Measurements from ENCODE around the gene NDUFA12.

The NDUFA12 gene

GRCh38 chr12:94951071-94951934 lies 52.2 kb downstream of the NDUFA12 start:
- TF ChIP-seq YY1 (IDR thresholded peaks at IDR 0.05; ENCODE audit: low read depth): no peak
- TF ChIP-seq EP300 (IDR thresholded peaks at IDR 0.05; ENCODE audit: borderline replicate concordance): no peak
- no peak for TF ChIP-seq TCF12 (IDR thresholded peaks at IDR 0.05; ENCODE audit: low read depth)
- TF ChIP-seq NFIC (IDR thresholded peaks at IDR 0.05): no peak

GRCh38 chr12:94948232-94948810 lies 55.2 kb downstream of the NDUFA12 start:
- TF ChIP-seq FOXM1 (IDR thresholded peaks at IDR 0.05; ENCODE audit: borderline replicate concordance, low read depth): no peak
- TF ChIP-seq MAX (IDR thresholded peaks at IDR 0.05): no peak
- TF ChIP-seq EGR1 (IDR thresholded peaks at IDR 0.05): no peak
- TF ChIP-seq YY1 (IDR thresholded peaks at IDR 0.05; ENCODE audit: low read depth): no peak
- no peak for TF ChIP-seq TCF12 (IDR thresholded peaks at IDR 0.05; ENCODE audit: low read depth)
- no peak for TF ChIP-seq ZBTB7A (IDR thresholded peaks at IDR 0.05; ENCODE audit: low read depth)
- TF ChIP-seq, protein P1, sequence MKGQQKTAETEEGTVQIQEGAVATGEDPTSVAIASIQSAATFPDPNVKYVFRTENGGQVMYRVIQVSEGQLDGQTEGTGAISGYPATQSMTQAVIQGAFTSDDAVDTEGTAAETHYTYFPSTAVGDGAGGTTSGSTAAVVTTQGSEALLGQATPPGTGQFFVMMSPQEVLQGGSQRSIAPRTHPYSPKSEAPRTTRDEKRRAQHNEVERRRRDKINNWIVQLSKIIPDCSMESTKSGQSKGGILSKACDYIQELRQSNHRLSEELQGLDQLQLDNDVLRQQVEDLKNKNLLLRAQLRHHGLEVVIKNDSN (IDR thresholded peaks at IDR 0.05): no peak
- no peak for TF ChIP-seq REST (IDR thresholded peaks at IDR 0.05; ENCODE audit: low read depth)
- no peak for TF ChIP-seq CEBPB (IDR thresholded peaks at IDR 0.05)
- TF ChIP-seq EP300 (IDR thresholded peaks at IDR 0.05; ENCODE audit: borderline replicate concordance): no peak
- no peak for TF ChIP-seq RAD21 (IDR thresholded peaks at IDR 0.05; ENCODE audit: low read depth)
- no peak for TF ChIP-seq TEAD4 (IDR thresholded peaks at IDR 0.05)
- no peak for TF ChIP-seq CREB1 (IDR thresholded peaks at IDR 0.05; ENCODE audit: low read depth)
- no peak for TF ChIP-seq TAF1 (IDR thresholded peaks at IDR 0.05; ENCODE audit: low read depth)
- TF ChIP-seq NFIC (IDR thresholded peaks at IDR 0.05): no peak

GRCh38 chr12:94942663-94943062 lies 60.8 kb downstream of the NDUFA12 start:
- TF ChIP-seq EGR1 (IDR thresholded peaks at IDR 0.05): no peak
- TF ChIP-seq ZBTB7A (IDR thresholded peaks at IDR 0.05; ENCODE audit: low read depth): no peak
- TF ChIP-seq, protein P1 (IDR thresholded peaks at IDR 0.05): no peak
- TF ChIP-seq TCF12 (IDR thresholded peaks at IDR 0.05; ENCODE audit: low read depth): no peak

DNA sequence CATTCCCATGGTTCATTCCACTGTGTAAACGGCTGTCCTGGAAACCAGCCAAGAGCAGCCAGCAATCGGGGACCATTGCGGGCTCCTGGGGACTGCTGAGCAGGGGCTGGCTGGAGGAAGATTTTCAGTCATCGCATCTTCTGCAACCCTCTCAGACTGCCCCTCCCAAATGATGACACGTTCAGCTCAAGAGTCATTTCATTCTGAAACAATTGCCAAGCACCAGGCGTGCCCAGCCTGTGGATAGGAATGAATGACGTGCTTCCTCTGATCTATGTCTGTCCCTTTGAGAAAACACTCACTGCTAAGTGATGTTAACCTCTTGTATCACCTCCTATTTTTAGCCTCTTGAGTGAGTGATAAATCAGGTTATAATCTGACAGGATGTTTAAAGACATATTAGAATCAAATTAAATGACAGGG lies 62.0 kb downstream of the NDUFA12 start:
- TF ChIP-seq CEBPB (IDR thresholded peaks at IDR 0.05): no peak

DNA sequence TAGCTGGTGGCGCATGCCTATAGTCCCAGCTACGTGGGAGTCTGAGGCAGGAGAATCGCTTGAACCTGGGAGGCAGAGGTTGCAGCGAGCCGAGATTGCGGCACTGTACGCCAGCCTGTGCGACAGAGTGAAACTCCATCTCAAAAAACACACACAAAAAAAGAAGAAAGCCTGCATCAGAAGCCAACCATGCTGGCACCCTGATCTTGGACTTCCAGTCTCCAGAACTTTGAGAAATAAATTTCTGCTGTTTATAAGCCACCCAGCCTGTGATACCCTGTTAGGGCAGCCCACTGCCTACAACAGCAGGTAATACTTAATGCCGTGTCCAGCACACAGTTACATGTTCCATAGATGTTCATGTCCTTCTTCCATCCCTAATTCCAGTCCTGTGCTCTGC lies 62.7 kb downstream of the NDUFA12 start:
- no peak for TF ChIP-seq FOXM1 (IDR thresholded peaks at IDR 0.05; ENCODE audit: borderline replicate concordance, low read depth)
- no peak for TF ChIP-seq MAX (IDR thresholded peaks at IDR 0.05)
- no peak for TF ChIP-seq RAD21 (IDR thresholded peaks at IDR 0.05; ENCODE audit: low read depth)
- TF ChIP-seq EGR1 (IDR thresholded peaks at IDR 0.05): no peak
- no peak for TF ChIP-seq YY1 (IDR thresholded peaks at IDR 0.05; ENCODE audit: low read depth)
- no peak for TF ChIP-seq TAF1 (IDR thresholded peaks at IDR 0.05; ENCODE audit: low read depth)
- no peak for TF ChIP-seq NFIC (IDR thresholded peaks at IDR 0.05)
- TF ChIP-seq ZBTB7A (IDR thresholded peaks at IDR 0.05; ENCODE audit: low read depth): no peak
- no peak for TF ChIP-seq CEBPB (IDR thresholded peaks at IDR 0.05)
- no peak for TF ChIP-seq EP300 (IDR thresholded peaks at IDR 0.05; ENCODE audit: borderline replicate concordance)
- no peak for TF ChIP-seq TEAD4 (IDR thresholded peaks at IDR 0.05)
- no peak for TF ChIP-seq CREB1 (IDR thresholded peaks at IDR 0.05; ENCODE audit: low read depth)
- TF ChIP-seq, protein P1 (IDR thresholded peaks at IDR 0.05): no peak
- TF ChIP-seq TCF12 (IDR thresholded peaks at IDR 0.05; ENCODE audit: low read depth): no peak
- TF ChIP-seq REST (IDR thresholded peaks at IDR 0.05; ENCODE audit: low read depth): no peak

Measured in Ishikawa (cell line).